ENCODE measurements around the gene DOK7. TPM values are rescaled to one million over a fixed set of nuclear protein-coding genes. Genes with fewer than 3 reads are reported as not detected.

The DOK7 gene
- total RNA-seq, 3 donors from 2014 or later = 1.3 to 3.5 TPM; not detected in 1

- no peak for TF ChIP-seq POLR2AphosphoS5 (IDR thresholded peaks at IDR 0.05)
- TF ChIP-seq POLR2A (IDR thresholded peaks at IDR 0.05) = no peak
- TF ChIP-seq, protein P1, sequence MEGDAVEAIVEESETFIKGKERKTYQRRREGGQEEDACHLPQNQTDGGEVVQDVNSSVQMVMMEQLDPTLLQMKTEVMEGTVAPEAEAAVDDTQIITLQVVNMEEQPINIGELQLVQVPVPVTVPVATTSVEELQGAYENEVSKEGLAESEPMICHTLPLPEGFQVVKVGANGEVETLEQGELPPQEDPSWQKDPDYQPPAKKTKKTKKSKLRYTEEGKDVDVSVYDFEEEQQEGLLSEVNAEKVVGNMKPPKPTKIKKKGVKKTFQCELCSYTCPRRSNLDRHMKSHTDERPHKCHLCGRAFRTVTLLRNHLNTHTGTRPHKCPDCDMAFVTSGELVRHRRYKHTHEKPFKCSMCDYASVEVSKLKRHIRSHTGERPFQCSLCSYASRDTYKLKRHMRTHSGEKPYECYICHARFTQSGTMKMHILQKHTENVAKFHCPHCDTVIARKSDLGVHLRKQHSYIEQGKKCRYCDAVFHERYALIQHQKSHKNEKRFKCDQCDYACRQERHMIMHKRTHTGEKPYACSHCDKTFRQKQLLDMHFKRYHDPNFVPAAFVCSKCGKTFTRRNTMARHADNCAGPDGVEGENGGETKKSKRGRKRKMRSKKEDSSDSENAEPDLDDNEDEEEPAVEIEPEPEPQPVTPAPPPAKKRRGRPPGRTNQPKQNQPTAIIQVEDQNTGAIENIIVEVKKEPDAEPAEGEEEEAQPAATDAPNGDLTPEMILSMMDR (IDR thresholded peaks at IDR 0.05) = no peak
- H3K27ac ChIP-seq = no peak overlapping the region
- H3K36me3 ChIP-seq = no peaks in the 10 kb centered on the region
- intact Hi-C loops (cut with DNase I; ENCODE audit: low total_unique reads) = no loop called here
- H3K27me3 ChIP-seq = peaks cover 0 to 28% of the 10 kb centered on the region in 2 donors
- H3K4me3 ChIP-seq = no peak overlapping the region
- H3K9me3 ChIP-seq = no peaks in the 10 kb centered on the region
- no peak for DNase-seq (ENCODE audit: low spot score in 2 of 2)
- H3K4me1 ChIP-seq = no peaks in the 10 kb centered on the region
Observed at GRCh38 chr4:3493720-3494461, 30.8 kb downstream of the DOK7 start.

DNA sequence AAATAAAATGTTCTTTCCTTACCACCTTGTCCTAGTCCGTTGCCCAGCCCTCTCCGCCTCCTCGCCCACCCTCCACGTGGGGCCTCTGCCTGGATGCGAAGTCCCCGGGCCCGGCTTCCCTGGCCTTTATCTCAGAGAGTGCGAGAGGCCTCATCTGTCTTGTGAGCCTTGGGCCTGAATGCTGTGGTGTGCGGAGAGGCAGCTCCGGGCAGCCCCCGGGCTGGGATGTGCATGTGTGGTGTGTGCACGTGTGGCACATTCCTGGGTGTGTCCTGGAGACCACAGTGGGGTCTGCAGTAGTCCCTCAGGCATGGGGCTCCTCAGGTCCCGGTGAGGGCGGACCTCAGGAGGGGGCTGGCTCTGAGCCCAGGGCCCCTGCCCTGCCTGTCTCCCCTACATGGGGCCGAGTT, 31.4 kb downstream of the DOK7 start:
- TF ChIP-seq POLR2A (IDR thresholded peaks at IDR 0.05) (no peak), POLR2AphosphoS5 (IDR thresholded peaks at IDR 0.05) (no peak)
- TF ChIP-seq, protein P1 (IDR thresholded peaks at IDR 0.05) = no peak

DNA sequence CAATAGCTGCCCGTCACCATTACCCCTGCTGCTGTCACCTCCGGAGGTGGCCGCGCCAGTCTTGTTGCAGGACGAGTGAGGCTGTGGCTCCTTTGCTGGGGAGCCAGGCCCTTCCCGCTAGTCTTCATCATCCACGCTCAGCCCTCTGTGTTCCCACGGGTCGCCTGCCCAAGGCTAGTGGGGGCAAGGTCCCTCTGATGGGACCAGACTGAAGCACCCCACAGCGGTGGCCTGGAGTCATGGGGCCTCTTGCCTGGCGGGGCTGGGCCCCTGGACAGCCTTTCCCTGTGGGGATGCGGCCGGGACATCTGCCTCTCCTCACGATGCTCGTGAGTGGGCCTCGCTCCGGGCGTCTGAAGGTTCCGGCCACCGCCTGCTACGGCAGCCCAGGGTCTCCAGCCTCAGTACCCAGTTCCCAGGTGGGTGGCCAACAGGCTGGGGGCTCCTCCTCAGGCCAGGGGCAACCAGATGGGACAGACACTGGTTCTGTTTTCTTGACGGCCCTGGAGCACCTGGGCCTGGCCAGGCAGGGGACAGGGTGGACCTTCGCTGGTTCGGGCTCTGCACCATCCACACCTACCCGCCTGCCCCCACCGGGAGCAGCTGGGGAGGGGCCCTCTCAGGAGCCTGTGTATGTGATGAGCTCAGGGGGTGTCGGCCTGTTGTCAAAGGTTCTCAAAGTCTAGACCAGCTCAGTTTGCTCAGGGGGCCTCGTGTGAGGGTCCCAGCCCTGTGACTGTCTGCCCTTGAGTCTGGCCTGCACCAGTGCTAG, 32.3 kb downstream of the DOK7 start:
- Histone ChIP-seq H3K9me3 (no peaks in the 10 kb centered on the region), H3K36me3 (no peaks in the 10 kb centered on the region), H3K4me1 (no peaks in the 10 kb centered on the region), H3K27ac (no peak overlapping the region), H3K4me3 (no peak overlapping the region), H3K27me3 (peaks cover 0 to 24% of the 10 kb centered on the region in 2 donors)
- DNase-seq (ENCODE audit: low spot score in 2 of 2) = no peak
- TF ChIP-seq, protein P1 (IDR thresholded peaks at IDR 0.05) = no peak
- TF ChIP-seq POLR2A (IDR thresholded peaks at IDR 0.05) (no peak), POLR2AphosphoS5 (IDR thresholded peaks at IDR 0.05) (no peak)
- intact Hi-C loops (cut with DNase I; ENCODE audit: low total_unique reads) = no loop called here

More for the DNA sequence above, 31.4 kb downstream of the DOK7 start:
- Histone ChIP-seq H3K9me3 (no peaks in the 10 kb centered on the region), H3K4me1 (no peaks in the 10 kb centered on the region), H3K27ac (no peak overlapping the region), H3K36me3 (no peaks in the 10 kb centered on the region), H3K27me3 (peaks cover 0 to 24% of the 10 kb centered on the region in 2 donors), H3K4me3 (no peak overlapping the region)
- intact Hi-C loops (cut with DNase I; ENCODE audit: low total_unique reads) = no loop called here
- no peak for DNase-seq (ENCODE audit: low spot score in 2 of 2)

GRCh38 chr4:3496021-3496420, 32.9 kb downstream of the DOK7 start:
- intact Hi-C loops (cut with DNase I; ENCODE audit: low total_unique reads) = no loop called here
- H3K36me3 ChIP-seq = no peaks in the 10 kb centered on the region
- no peak for TF ChIP-seq POLR2AphosphoS5 (IDR thresholded peaks at IDR 0.05)
- no peak for TF ChIP-seq POLR2A (IDR thresholded peaks at IDR 0.05)
- TF ChIP-seq, protein P1 (IDR thresholded peaks at IDR 0.05) = no peak
- H3K27me3 ChIP-seq = peaks cover 0 to 24% of the 10 kb centered on the region in 2 donors
- H3K9me3 ChIP-seq = no peaks in the 10 kb centered on the region
- H3K27ac ChIP-seq = no peak overlapping the region
- no peaks in the 10 kb centered on the region for H3K4me1 ChIP-seq
- no peak for DNase-seq (ENCODE audit: low spot score in 2 of 2)
- no peak overlapping the region for H3K4me3 ChIP-seq

DNA sequence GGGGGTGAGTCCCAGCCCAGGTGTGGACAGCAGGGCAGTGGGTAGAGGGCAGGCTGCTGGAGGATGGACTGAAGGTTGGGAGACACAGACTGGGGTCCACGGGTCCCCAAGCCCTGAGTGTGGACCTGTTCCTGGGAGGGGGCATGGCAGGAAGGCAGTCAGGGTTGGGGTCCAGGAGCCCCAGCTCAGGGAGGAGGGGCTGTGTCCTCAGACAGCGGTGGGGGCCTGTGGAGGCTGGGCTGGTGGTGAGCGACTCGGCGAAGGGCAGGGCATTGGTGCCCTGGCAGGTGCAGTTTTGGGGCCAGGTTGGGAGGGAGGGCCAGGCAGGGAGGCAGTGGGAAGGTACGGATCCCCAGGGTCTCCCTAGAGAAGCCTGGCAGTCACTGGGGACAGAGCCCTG, 34.0 kb downstream of the DOK7 start:
- Histone ChIP-seq H3K4me1 (no peaks in the 10 kb centered on the region), H3K4me3 (no peak overlapping the region), H3K9me3 (no peaks in the 10 kb centered on the region), H3K27ac (no peak overlapping the region), H3K27me3 (peaks cover 0 to 17% of the 10 kb centered on the region in 2 donors), H3K36me3 (no peaks in the 10 kb centered on the region)
- intact Hi-C loops (cut with DNase I; ENCODE audit: low total_unique reads) = no loop called here
- no peak for DNase-seq (ENCODE audit: low spot score in 2 of 2)
- TF ChIP-seq, protein P1 (IDR thresholded peaks at IDR 0.05) = no peak
- TF ChIP-seq POLR2A (IDR thresholded peaks at IDR 0.05) (no peak), POLR2AphosphoS5 (IDR thresholded peaks at IDR 0.05) (no peak)

All from breast epithelium (tissue), 4 donors.